GM12878 (cell line): Measurements from ENCODE around the gene SLX4. TPM values are rescaled to one million over a fixed set of nuclear protein-coding genes. Genes with fewer than 3 reads are reported as not detected.

Source experiments
- ATAC-seq: fragments of 200-7000 bp; cut with Tn5 transposase; 3 replicates; pipeline ENCODE4 v1.9.1; 2020; ENCODE audit warnings: mild to moderate bottlenecking, moderate library complexity
- BruUV-seq: library from RNA; stranded (reverse); fragments of 400-500 nt; replicated peaks from 2 replicates; lab custom pipeline; 2021; lab: Mats Ljungman, UMichigan
- CTCF ChIA-PET: fragments of 300-600 bp; sonication (Branson Sonifier 250); formaldehyde crosslinking; extraction: SDS; loops from one replicate; lab custom pipeline; 2021; ENCODE audit warnings: inconsistent platforms; lab: Yijun Ruan, JAX
- POLR2A ChIA-PET: fragments of 350-600 bp; formaldehyde crosslinking; extraction: SDS; loops from one replicate; lab custom pipeline; 2021; ENCODE audit warnings: inconsistent platforms; lab: Charles Lee
- RAD21 ChIA-PET: fragments of 300-600 bp; sonication (Branson Sonifier 250); formaldehyde crosslinking; loops from one replicate; lab custom pipeline; 2023; ENCODE audit warnings: antibody characterized with exemption; ENCODE audit not compliant: unreplicated experiment; lab: Charles Lee
- SMC1A ChIA-PET: fragments of 300-600 bp; sonication (Branson Sonifier 250); formaldehyde crosslinking; loops from one replicate; lab custom pipeline; 2023; ENCODE audit not compliant: unreplicated experiment, uncharacterized antibody; lab: Charles Lee
- DNase-seq: peaks from one replicate; pipeline ENCODE4 v3.0.0-alpha.2; 2011; ENCODE audit warnings: low read depth, low spot score
- FAIRE-seq: peaks from 3 replicates; lab custom pipeline; 2011; peaks lifted over from hg19 to GRCh38; lab: Jason Lieb, UNC
- H2AFZ ChIP-seq: 2 replicates; pipeline ENCODE4 v1.6.0; 2011; ENCODE audit warnings: low read depth, low read length, control low read depth; ENCODE audit not compliant: control insufficient read depth
- H3K27ac ChIP-seq: 2 replicates; pipeline ENCODE4 v1.5.1; 2011; ENCODE audit warnings: control low read depth; ENCODE audit not compliant: control insufficient read depth, insufficient read depth
- H3K27me3 ChIP-seq, 2 experiments: replicated peaks in 1 of 2; 2 replicates each; pipeline versions ENCODE4 v1.6.0 to v1.6.1; 2011; ENCODE audit warnings: low read length in 1 of 2; ENCODE audit not compliant: control insufficient read depth in 2 of 2, insufficient read depth in 2 of 2
- H3K36me3 ChIP-seq, 2 experiments: 2 replicates each; pipeline ENCODE4 v1.5.1; 2011; ENCODE audit warnings: low read length in 1 of 2; ENCODE audit not compliant: control insufficient read depth in 2 of 2, insufficient read depth in 2 of 2
- H3K4me1 ChIP-seq: 2 replicates; pipeline ENCODE4 v1.6.1; 2011; ENCODE audit warnings: mild to moderate bottlenecking, low read length, moderate library complexity, mixed read lengths; ENCODE audit not compliant: control insufficient read depth, insufficient read depth
- H3K4me2 ChIP-seq: 2 replicates; pipeline ENCODE4 v1.6.0; 2011; ENCODE audit warnings: control low read depth; ENCODE audit not compliant: control insufficient read depth, insufficient read depth
- H3K4me3 ChIP-seq: fragments of 200-600 bp; sonication (generic); 2 replicates; pipeline ENCODE4 v1.5.1; 2016
- H3K79me2 ChIP-seq: 2 replicates; pipeline ENCODE4 v1.6.0; 2011; ENCODE audit warnings: low read length; ENCODE audit not compliant: control insufficient read depth, insufficient read depth
- H3K9ac ChIP-seq: 2 replicates; pipeline ENCODE4 v1.8.0; 2011; ENCODE audit warnings: low read length, control low read depth, mixed read lengths; ENCODE audit not compliant: control insufficient read depth, insufficient read depth
- H3K9me3 ChIP-seq: replicated peaks from 3 replicates; pipeline ENCODE4 v1.5.1; 2011; ENCODE audit warnings: mild to moderate bottlenecking, low read length; ENCODE audit not compliant: control insufficient read depth, insufficient read depth
- H4K20me1 ChIP-seq: 2 replicates; pipeline ENCODE4 v1.6.0; 2011; ENCODE audit not compliant: control insufficient read depth, insufficient read depth
- CHD2 ChIP-seq: IDR thresholded peaks from 2 replicates; pipeline ENCODE4 v1.6.1; 2011; ENCODE audit warnings: low read depth, low read length, improper control_type of control experiment, borderline replicate concordance
- ESRRA ChIP-seq: IDR thresholded peaks from 2 replicates; pipeline ENCODE4 v1.6.1; 2012; ENCODE audit warnings: mild to moderate bottlenecking, low read length, improper control_type of control experiment
- ETV6 ChIP-seq, 2 experiments: fragments of 450-650 bp in 1 of 2; IDR thresholded peaks in 1 of 2; conservative IDR thresholded peaks in 1 of 2; 2 replicates each; pipeline ENCODE4 v1.6.1; 2014; ENCODE audit warnings: antibody characterized with exemption in 1 of 2, borderline replicate concordance in 1 of 2, low read depth in 1 of 2, mild to moderate bottlenecking in 1 of 2, moderate library complexity in 1 of 2
- EZH2 ChIP-seq: IDR thresholded peaks from 2 replicates; pipeline ENCODE4 v1.6.1; 2012; ENCODE audit warnings: low read depth, mild to moderate bottlenecking, control low read depth, inconsistent platforms, low read length, borderline replicate concordance; ENCODE audit not compliant: control insufficient read depth
- FOXK2 ChIP-seq: fragments of 450-650 bp; IDR thresholded peaks from 2 replicates; pipeline ENCODE4 v1.6.1; 2017; ENCODE audit warnings: mild to moderate bottlenecking, moderate library complexity
- IKZF2 ChIP-seq, 2 experiments: fragments of 450-650 bp; IDR thresholded peaks; 2 replicates each; pipeline ENCODE4 v1.6.1; 2017; ENCODE audit warnings: mild to moderate bottlenecking in 2 of 2, moderate library complexity in 2 of 2
- MEF2A ChIP-seq: IDR thresholded peaks from 2 replicates; pipeline ENCODE4 v1.6.1; 2011; ENCODE audit warnings: low read depth, mild to moderate bottlenecking, low read length, moderate library complexity; ENCODE audit not compliant: insufficient read depth
- POLR2AphosphoS5 ChIP-seq: IDR thresholded peaks from 2 replicates; pipeline ENCODE4 v1.6.1; 2011; ENCODE audit warnings: mild to moderate bottlenecking, low read length, inconsistent platforms
- RBBP5 ChIP-seq: fragments of 200-600 bp; sonication (generic); conservative IDR thresholded peaks from 2 replicates; pipeline ENCODE4 v1.6.1; 2016
- RUNX3 ChIP-seq: IDR thresholded peaks from 2 replicates; pipeline ENCODE4 v1.6.1; 2012; ENCODE audit warnings: low read length, inconsistent platforms
- SMAD1 ChIP-seq: fragments of 450-650 bp; IDR thresholded peaks from 2 replicates; pipeline ENCODE4 v1.6.1; 2018; ENCODE audit warnings: mild to moderate bottlenecking, low read depth; ENCODE audit not compliant: partially characterized antibody
- SRF ChIP-seq, 2 experiments: IDR thresholded peaks; 2 replicates each; pipeline ENCODE4 v1.6.1; 2011; ENCODE audit warnings: low read depth in 2 of 2, low read length in 2 of 2, mild to moderate bottlenecking in 1 of 2, moderate library complexity in 1 of 2
- ZNF384 ChIP-seq: IDR thresholded peaks from 2 replicates; pipeline ENCODE4 v1.6.1; 2012; ENCODE audit warnings: low read depth, mild to moderate bottlenecking, low read length, improper control_type of control experiment, borderline replicate concordance
- WGBS: methylation state at CpG from one replicate; pipeline ENCODE4 v1.1.6; 2016; ENCODE audit warnings: low lambda C conversion rate; ENCODE audit not compliant: insufficient replicate concordance, insufficient coverage; ENCODE audit errors: missing lambda C conversion rate; 5-methylcytosine and 5-hydroxymethylcytosine counted together
- in situ Hi-C: fragments of 300-500 bp; cut with MboI; formaldehyde crosslinking; loops from 9 replicates; pipeline ENCODE4 v1.14.3; 2018; ENCODE audit warnings: mixed read lengths
- intact Hi-C: fragments of 100-400 bp; cut with micrococcal nuclease; formaldehyde crosslinking; loops from one replicate; pipeline ENCODE4 v1.14.2; 2022; ENCODE audit not compliant: unreplicated experiment
- polyA plus RNA-seq, 11 experiments: library from polyadenylated mRNA; depleted of rRNA in 4 of 11; unstranded in 6 of 11; stranded (reverse) in 5 of 11; fragments of >200 nt; fragmentation: Nextera tagmentation in 4 of 11; fragmentation: Illumina TruSeq in 1 of 11; extraction: Ambion mirVana in 4 of 11; extraction: Trizol in 1 of 11; gene quantifications; 1 replicate in 1 of 11; 2 replicates in 10 of 11; pipeline versions ENCODE4 v1.2.1 to v1.2.3, GENCODE V29; 2011 to 2016; ENCODE audit warnings: inconsistent platforms in 2 of 11, missing spikeins in 2 of 11, low read depth in 1 of 11
- total RNA-seq, 4 experiments: library from RNA; depleted of rRNA in 3 of 4; stranded (reverse); fragments of >200 nt in 3 of 4; fragmentation: Illumina TruSeq in 1 of 4; extraction: Trizol in 1 of 4; gene quantifications; 2 replicates each; pipeline versions ENCODE4 v1.2.1 to v1.2.3, GENCODE V29; 2013 to 2021
- TF ChIP-seq, protein P1 (sequence below): IDR thresholded peaks from 2 replicates; pipeline ENCODE4 v1.6.1; 2012; ENCODE audit warnings: low read depth, low read length, improper control_type of control experiment
- TF ChIP-seq, protein P2 (sequence below), 3 experiments: IDR thresholded peaks in 2 of 3; conservative IDR thresholded peaks in 1 of 3; 2 replicates each; pipeline ENCODE4 v1.5.1; 2011; ENCODE audit warnings: low read depth in 3 of 3, low read length in 3 of 3, mild to moderate bottlenecking in 3 of 3, control low read depth in 2 of 3, moderate library complexity in 2 of 3, inconsistent platforms in 1 of 3, mixed read lengths in 1 of 3; ENCODE audit not compliant: control insufficient read depth in 2 of 3, insufficient read depth in 1 of 3; ENCODE audit errors: extremely low read depth in 1 of 3
- TF ChIP-seq, protein P3 (sequence below): fragments of 450-650 bp; IDR thresholded peaks from 2 replicates; pipeline ENCODE4 v1.6.1; 2018; ENCODE audit warnings: borderline replicate concordance, mild to moderate bottlenecking; ENCODE audit not compliant: partially characterized antibody

Gene SLX4
- total and polyA plus RNA-seq, 10 of the 15 experiments (the other 5 are each of a cell fraction or from before 2014, with no cell fraction given), result 0.18 to 12.3 (median 4.8) TPM

DNA sequence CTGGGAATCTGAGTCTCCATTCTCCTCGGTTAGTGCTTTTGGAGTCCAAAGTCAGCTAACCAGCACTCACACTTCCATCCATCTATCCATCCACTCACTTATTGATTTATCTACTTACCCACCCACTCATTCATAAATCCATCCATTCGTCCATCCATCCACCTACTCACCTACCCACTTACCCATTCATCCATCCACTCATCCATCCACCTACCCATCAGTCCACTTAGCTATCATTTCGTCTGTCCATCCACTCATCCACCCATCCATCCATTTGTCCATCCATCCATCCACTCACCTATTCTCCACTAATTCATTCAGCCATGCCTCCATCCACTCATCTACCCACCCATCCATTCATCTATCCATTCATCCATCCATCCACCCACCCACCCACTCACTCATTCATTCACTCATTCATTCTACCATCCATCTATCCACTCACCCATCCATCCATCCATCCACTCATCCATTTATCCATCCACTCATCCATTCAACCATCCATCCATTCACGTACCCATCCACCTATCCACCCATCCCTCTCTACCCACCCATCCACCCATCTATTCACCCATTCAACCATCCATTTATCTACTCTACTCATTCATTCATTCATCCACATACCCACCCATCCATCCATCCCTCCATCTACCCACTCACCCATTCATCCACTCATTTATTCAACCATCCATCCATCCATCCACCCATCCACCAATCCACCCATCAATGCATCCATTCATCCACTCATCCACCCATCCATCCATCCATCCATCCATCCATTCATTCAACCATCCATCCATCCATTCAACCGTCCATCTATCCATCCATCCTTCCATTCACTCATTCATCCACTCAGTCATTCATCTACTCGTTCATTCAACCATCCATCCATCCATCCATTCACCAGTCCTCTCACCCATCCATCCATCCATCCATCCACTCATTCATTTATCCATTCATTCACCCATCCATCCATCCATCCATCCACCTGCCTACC is 60.3 kb downstream of the SLX4 start (continued):
- TF ChIP-seq, protein P1, sequence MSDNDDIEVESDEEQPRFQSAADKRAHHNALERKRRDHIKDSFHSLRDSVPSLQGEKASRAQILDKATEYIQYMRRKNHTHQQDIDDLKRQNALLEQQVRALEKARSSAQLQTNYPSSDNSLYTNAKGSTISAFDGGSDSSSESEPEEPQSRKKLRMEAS, result no peak
- no peak for TF ChIP-seq SMAD1
- TF ChIP-seq POLR2AphosphoS5, result no peak
- TF ChIP-seq, protein P2, sequence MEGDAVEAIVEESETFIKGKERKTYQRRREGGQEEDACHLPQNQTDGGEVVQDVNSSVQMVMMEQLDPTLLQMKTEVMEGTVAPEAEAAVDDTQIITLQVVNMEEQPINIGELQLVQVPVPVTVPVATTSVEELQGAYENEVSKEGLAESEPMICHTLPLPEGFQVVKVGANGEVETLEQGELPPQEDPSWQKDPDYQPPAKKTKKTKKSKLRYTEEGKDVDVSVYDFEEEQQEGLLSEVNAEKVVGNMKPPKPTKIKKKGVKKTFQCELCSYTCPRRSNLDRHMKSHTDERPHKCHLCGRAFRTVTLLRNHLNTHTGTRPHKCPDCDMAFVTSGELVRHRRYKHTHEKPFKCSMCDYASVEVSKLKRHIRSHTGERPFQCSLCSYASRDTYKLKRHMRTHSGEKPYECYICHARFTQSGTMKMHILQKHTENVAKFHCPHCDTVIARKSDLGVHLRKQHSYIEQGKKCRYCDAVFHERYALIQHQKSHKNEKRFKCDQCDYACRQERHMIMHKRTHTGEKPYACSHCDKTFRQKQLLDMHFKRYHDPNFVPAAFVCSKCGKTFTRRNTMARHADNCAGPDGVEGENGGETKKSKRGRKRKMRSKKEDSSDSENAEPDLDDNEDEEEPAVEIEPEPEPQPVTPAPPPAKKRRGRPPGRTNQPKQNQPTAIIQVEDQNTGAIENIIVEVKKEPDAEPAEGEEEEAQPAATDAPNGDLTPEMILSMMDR (IDR thresholded peaks at IDR 0.05 in 2 of 3, conservative IDR thresholded peaks at IDR 0.05 in 1 of 3; ENCODE audit: control insufficient read depth in 2 of 3, extremely low read depth in 1 of 3, insufficient read depth in 1 of 3, low read depth in 3 of 3, low read length in 3 of 3), result no peak
- no peak for TF ChIP-seq ESRRA
- TF ChIP-seq RBBP5, result no peak

DNA sequence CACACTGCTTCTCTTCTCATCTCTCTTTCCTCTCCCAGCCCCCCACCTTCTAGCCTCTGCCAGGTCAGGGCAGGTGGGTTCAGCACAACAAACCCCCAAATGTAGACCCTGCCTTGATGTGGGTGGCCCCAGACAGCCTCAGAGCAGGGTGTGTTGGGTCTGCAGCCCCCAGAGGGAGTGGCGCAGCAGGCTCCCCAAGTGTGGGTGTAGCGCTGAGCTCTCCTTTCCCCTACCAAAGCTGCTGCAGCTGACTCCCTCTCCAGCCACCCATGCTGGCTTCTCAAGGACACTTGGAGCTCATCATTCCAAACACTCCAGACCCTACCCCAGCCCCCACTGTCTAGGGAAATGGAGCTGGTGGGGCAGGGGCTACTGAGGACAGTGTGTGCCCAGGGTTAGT is 61.5 kb downstream of the SLX4 start:
- H4K20me1 ChIP-seq, result no peaks in the 10 kb centered on the region
- no peak for FAIRE-seq
- no peaks in the 10 kb centered on the region for H3K9me3 ChIP-seq
- no peaks in the 10 kb centered on the region for H3K79me2 ChIP-seq
- ChIA-PET CTCF (no interaction called here), SMC1A (no interaction called here), POLR2A (no interaction called here), RAD21 (no interaction called here)
- in situ Hi-C loops, result no loop called here
- WGBS, result 100% methylated on average over 2 of the region's 2 CpGs
- H3K9ac ChIP-seq, result no peak overlapping the region
- H3K4me2 ChIP-seq, result no peak overlapping the region
- no peak overlapping the region for H2AFZ ChIP-seq
- H3K4me3 ChIP-seq, result no peak overlapping the region
- no peak for DNase-seq
- intact Hi-C loops, result no loop called here
- ATAC-seq, result no peak
- H3K4me1 ChIP-seq, result peaks cover 3% of the 10 kb centered on the region; the same call in 1 of the 2 replicates
- no TSS peak for BruUV-seq
- no peaks in the 10 kb centered on the region for H3K27me3 ChIP-seq
- peaks cover 0 to 8% of the 10 kb centered on the region in 2 experiments; a peak in 3 of 4 replicates for H3K36me3 ChIP-seq
- no peak overlapping the region for H3K27ac ChIP-seq
- TF ChIP-seq CHD2 (no peak), EZH2 (no peak), ZNF384 (no peak), MEF2A (no peak), ETV6 (conservative IDR thresholded peaks at IDR 0.05 in 1 of 2, IDR thresholded peaks at IDR 0.05 in 1 of 2; ENCODE audit: borderline replicate concordance in 1 of 2, low read depth in 1 of 2) (no peak), RUNX3 (no peak), IKZF2 (IDR thresholded peaks at IDR 0.05) (no peak), SRF (IDR thresholded peaks at IDR 0.05; ENCODE audit: low read depth in 2 of 2, low read length in 2 of 2) (no peak), FOXK2 (no peak)
- TF ChIP-seq, protein P3, sequence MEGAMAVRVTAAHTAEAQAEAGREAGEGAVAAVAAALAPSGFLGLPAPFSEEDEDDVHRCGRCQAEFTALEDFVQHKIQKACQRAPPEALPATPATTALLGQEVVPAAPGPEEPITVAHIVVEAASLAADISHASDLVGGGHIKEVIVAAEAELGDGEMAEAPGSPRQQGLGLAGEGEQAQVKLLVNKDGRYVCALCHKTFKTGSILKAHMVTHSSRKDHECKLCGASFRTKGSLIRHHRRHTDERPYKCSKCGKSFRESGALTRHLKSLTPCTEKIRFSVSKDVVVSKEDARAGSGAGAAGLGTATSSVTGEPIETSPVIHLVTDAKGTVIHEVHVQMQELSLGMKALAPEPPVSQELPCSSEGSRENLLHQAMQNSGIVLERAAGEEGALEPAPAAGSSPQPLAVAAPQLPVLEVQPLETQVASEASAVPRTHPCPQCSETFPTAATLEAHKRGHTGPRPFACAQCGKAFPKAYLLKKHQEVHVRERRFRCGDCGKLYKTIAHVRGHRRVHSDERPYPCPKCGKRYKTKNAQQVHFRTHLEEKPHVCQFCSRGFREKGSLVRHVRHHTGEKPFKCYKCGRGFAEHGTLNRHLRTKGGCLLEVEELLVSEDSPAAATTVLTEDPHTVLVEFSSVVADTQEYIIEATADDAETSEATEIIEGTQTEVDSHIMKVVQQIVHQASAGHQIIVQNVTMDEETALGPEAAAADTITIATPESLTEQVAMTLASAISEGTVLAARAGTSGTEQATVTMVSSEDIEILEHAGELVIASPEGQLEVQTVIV, result no peak
